GM19372 (cell line): ENCODE measurements around the gene DUSP23.

Experiments
- ATAC-seq: cut with Tn5 transposase; IDR thresholded peaks from one replicate; pipeline ENCODE4 v1.9.1; 2021; ENCODE audit warnings: mild to moderate bottlenecking, low read depth, moderate library complexity; ENCODE audit not compliant: unreplicated experiment

The DUSP23 gene

DNA sequence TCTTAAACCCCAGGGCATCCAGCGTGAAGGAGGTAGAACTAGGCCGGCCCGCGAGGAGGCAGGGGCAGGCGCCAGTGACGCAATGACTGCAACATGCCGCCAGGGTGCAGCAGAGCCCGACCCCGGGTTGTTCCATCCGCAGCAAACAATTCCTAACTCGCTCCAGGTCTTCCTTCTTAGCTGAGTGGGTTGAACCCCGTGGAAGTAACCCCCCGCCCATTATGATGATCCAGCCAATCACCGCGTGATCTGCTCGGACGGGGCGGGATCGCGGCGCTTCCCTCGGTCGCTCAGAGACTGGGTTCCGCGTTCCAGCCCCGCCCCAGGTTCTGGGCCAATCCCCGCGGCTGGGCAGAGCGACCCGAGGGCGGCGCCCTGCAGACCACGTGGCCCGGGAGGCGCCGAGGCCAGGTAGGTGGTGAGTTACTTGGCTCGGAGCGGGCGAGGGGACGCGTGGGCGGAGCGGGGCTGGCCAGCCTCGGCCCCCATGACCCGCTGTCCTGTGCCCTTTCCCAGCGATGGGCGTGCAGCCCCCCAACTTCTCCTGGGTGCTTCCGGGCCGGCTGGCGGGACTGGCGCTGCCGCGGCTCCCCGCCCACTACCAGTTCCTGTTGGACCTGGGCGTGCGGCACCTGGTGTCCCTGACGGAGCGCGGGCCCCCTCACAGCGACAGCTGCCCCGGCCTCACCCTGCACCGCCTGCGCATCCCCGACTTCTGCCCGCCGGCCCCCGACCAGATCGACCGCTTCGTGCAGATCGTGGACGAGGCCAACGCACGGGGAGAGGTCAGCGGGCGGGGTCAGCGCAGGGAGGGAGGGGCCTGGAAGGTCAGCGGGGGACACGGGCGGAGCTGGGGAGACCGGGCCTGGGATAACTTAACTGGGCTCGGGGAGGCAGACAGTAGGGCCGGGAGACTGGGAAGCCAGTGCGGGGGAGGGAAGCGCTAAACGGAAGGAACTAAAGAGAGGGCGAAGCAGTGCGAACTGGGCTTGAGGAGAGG is at the start of gene DUSP23:
Gene DUSP23, plus strand, starts transcription at position 380 of the 1,000 bp plus-strand sequence. Its CDS starts 139 bp downstream, at position 519.
- ATAC-seq, result peak; percentile 99

DNA sequence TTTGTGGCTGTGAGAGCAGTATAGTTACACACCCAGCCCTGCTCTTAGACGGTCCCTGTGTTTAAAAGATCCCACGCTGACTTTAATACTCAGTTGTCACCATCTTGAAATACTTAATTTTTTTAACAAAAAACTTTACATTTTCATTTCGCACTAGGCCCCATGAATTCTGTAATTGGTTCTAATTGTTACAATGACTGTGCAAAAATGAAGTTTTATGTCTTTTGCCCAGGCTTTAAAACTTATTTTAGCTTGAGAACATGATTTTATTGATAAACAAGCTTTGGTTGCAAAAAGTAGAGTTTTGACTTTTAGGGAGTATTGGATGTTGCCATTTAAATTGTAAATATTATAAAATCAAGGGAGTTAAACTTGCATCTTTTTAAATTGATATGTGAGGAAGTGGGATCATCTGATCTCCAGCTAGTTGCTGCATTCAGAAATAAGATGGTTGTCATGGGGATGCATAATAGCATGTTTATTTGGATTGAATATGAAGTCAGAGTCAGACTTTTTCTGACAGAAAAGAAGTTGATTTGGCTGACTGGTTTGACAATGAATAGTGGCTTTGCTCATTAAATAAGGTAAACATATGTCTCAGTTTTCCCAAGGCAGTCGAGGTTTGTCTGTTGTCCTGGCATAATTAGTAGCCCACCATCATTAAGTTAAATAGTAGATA is 43.4 kb upstream of the DUSP23 start:
- no peak for ATAC-seq

DNA sequence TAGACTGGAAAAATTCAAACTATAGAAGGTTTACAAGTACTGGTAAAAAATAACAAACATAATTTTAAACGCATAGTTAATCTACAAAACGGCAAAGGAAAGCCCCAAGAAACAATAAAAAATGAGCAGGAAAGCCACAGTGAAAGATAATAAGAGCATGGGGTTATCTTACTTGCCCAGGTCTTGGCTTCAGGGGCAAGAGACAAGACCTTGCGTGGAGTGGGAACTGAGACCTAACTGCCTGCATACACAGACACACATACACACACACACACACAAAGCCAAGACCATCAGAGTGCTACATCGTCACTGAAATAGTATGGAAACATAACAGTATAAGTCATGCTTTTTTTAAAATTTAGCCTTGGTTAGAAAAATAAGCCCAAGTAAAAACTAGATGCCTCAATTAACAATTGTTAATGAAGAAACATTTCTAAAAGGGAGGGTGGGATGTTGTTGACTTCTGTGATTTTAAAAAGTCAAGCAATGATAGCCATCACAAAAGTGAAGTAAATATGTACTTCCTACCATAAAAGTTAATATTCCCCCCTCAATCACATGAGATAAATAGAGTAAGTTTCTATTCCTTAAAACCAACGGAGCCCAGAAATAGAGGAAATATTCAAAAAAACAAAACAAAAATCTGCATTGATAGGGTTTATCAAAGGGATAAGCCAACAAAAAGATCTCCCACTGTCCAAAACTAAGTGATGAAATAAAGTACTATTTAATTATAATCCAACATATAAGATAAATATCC is 36.9 kb upstream of the DUSP23 start:
- ATAC-seq, result no peak

DNA sequence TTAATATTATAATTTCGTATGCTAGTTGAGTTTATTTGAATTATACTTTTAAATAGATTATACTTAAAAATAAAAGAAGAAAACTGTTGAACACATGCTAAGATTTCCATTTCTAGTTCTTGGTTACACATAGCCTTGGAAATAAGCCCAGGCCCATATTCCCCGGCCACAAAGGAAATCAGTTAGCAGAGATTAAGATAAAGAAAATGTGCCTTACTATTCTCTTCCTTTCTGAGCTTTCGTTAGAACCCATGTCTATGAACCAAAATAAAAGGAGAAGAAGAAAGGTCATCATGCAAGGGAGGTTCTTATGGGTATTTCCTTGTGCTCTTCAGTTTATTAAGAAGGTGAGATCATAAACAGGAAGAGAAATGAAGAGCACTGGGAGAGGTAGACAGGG is 34.1 kb upstream of the DUSP23 start:
- no peak for ATAC-seq

DNA sequence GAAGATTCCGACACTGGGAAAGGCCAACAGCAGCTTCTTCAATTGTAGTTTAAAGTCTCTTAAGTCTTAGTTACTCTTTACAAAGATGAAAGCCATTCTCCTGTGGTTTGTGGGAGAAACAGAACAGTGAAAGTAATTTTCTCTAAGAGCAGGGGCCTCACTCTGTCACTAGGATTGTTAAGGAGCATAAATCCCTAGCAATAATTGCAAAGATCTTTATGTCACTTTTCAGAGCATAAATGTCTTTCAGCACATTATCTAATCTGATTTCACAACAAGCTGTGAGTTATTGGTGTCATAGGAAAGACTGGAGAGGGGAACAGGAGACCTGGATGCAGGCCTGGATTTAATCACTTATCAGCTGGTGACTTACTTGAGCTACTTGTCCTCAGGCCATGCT is 32.4 kb upstream of the DUSP23 start:
- ATAC-seq, result no peak

DNA sequence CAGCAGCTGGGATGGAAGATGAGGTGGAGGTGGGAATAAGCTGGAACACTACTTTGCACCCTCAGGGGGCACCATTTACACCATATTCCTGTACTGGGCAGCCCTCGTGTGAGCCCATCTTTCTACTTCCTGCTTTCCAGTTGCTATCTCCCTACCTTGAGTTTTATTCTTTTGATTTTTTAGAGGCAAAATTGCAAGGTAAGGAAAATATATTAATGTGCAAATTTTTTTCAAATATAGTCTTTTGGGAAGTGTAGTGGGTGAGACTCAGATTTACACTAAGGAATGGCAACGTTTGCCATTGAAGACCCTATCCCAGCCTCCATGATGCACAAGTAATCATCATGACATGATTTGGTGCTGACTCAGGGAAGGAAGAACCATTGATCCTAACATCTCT is 31.1 kb upstream of the DUSP23 start:
- no peak for ATAC-seq

DNA sequence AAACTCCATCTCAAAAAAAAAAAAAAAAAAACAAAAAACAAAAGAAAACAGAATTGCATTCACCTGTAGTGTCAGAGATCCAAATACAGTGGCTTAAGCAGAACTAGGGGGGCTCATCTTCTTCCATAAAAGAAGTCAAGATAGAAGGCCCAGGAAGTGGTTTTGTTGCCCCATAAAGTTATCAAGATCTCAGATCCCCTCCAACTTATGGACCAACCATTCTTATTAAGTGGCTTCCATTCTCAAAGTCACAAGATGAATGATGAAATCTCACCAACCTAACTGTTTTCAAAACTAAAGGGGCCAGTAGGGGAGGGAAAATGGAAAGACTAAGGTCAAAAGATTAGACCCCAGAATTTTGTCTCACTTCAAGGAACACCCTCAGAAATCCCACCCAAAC is 30.1 kb upstream of the DUSP23 start:
- ATAC-seq, result no peak

DNA sequence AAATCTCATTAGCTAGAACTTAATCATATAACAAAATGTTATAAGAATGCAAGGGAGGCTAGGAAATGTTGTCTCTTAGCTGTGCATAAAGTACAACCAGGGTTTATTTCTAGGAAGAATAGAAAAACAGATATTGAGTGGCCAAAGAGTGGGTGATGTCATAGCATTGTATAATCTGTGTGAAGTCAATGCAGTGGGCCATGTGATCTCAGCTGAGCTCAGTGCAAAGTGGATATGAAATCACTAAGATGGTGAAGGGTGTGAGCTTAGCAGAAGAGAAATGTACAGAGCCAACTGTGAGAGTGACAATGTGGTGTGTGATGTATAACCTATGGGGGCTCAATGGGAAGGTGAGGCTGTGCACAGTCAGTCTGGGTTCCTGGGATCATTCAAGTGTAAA is 29.7 kb upstream of the DUSP23 start:
- ATAC-seq, result no peak

DNA sequence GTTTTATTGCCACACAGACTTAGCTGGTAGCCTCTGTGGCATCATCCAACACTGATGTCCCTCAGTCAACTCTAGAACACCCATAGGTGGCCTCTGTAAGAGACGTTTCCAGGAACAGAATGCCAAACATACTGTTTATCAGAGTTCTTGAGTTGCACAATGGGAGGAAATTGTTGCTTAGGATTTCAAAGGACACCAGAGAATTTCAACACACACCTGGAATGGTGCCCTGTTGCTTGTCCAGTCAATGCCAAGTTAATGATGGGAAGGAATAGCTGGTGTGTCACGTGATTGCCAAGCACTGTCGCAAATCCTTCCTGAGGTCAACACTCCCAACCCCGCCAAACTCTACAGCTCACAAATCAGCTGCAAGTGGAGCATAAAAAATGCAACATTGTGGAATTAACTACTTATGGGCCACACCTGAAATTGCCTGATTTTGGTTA is 28.6 kb upstream of the DUSP23 start:
- no peak for ATAC-seq

DNA sequence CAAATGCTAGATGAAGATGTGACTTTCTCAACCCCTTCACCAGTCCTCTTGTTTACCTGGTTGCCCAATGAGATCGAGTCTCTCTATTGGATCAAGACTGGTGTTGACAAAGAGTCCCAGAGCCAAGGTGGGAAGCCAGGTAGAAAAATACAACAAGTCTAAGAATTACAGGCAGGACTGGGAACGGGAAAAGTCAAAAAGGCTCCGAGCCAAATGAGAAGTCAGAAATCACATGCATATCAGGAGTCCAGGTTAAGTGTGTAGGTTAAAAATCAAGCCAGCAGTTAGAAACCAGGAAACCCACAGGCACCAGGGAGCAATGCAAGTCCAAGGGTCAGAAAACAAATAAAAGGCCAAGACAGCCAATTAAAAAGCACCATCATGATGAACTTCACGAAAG is 27.4 kb upstream of the DUSP23 start:
- no peak for ATAC-seq

DNA sequence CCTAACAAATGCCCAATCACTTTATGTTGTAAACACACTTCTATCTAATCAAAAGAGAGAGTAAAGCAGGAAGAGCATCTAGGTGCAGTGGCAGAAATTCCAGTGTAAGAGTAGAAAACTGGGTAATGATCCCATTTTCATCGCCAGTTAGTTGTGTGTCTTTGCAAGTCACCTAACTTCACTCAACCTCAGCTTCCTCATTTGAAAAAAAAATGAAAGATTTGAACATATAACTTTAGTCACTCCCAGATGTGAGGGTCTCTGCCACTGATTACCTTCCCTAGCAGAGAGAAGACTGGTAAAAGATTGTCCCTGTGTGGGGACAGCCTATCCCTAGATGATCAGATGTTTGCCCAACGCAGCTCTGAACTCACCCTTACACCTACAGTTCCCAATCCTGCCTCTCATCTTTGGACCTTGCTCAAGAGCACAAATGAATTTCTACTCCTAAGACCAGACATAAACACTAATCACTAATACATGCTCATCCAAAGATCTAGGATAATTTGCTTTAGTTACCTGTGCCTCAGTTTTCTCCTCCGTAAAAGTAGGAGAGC is 25.2 kb upstream of the DUSP23 start:
- no peak for ATAC-seq

DNA sequence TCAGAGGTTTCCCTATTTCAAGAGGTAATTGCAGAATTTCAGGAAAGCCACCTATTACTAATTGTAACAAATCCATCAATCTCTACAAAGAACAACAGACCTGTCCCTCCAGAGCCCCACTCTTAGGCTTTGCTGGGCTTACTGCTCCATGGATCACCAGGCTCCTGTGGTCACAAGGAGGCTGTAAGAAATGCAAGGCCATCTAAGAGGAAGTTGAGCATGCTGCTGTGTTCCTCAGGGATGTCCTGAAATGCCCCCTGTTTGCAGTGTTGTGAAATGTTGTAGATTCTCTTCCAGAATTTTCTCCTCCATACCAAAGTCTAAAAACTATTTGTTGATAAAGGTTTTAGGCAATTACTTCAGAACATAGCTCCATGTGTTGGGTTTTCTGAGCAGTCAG is 24.4 kb upstream of the DUSP23 start:
- no peak for ATAC-seq

DNA sequence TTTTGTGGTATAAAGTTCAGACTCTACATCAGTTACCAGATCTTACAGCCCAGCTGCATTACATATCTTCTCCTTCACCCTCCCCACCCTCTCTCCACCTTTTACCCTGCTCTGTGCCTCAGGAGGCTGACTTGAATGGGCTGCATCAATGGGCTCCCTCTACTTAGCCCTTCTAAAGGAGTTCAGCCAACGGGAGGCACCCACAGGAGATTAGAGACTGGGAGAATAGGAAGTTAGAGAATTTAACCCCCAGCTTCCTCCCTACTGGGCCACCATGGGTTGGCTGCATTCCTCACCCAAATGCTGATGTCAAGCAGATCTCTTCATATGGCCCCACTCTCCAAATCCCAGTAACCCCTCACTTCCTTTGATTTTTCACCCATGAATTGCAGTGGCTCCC is 17.1 kb upstream of the DUSP23 start:
- no peak for ATAC-seq

DNA sequence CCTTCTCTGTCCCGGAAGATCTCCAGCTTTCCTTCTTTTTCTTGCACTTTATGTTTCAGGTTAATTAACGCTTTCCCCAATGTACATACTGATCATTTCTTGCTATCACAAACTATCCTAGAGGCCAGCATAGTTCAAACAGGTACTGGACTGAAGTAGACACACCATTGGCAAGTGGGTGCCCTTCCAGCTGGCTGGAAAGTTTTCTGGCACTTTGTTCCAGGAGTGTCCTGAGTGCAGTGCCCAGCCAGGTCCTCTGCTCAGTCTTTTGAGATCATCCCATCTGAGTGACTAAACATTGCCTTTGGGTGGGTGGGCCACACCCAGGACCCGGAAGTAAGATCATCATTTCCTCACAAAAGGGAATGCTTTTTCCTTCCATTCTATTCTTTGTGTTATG is 15.0 kb upstream of the DUSP23 start:
- ATAC-seq, result no peak

DNA sequence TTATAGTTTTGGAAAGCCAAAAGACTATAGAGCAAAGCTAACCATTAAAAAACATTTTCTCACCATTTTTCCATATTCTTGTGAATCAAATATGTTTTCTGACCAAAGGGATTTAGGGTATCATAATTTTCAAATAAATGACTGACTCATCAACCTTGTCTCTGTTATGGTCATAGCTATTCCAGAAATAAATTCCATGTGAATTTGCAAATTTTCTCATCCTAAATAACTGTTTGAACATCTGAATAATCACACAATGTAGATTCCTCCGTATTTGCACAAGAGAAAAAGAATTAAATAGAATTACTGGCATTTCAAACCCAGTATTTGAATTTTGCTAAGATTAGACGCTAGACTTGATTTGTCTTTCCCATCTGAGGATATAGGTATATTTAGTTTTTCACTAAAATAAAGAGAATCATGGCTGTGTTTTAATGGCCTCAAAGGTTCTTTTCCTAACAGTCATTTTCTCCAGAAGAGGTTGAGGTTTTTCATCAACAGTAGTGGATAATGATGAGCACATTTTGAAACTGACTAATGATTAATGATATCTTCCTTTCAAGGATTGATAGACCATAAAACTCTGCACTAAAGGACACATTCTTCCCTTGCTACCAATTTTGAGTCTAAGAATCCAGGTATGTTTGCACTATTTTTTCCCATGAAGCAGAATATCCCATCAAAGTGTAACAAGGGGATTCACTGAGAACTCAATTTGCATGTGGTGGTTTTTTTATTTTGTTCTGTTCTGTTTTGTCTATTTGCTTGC is 9.5 kb upstream of the DUSP23 start:
- ATAC-seq, result no peak

DNA sequence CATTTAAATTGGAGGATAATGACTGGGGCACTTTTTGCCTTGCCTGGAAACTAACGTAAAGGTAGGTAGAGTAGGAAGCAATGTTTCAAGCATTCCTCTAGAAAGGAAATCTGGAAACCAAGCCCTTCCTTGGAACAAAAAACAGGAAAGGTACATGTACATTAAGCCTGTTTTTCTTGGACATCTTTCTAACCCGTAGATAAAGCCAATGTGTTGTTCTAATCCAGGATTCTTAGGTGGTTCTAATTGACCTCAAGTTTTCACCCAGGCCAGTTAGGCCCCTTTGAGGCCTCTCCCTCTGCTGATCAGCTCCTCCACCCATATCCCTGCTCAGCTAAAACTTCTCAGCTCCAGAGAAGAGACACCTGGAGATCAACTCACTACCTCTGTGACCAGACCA is 6.3 kb upstream of the DUSP23 start:
- ATAC-seq, result no peak

DNA sequence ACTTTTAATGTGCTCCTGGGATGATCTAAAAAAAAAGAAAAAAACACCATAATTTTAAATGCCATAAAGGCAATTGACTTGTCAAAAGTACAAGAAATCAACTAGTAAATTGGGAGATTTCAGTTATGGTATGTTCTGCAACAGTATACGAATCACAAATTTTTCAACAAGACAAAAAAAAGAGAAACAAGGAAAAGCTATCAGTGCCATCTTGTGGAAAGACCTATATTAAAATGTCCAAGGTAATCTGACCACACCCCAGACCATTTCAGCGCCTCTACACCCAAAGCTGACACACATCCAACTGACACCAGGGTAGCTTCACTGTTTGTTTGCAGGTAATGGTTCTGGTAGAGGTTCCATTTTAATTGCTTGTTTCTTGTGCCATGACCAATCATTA is 5.0 kb upstream of the DUSP23 start:
- ATAC-seq, result no peak

DNA sequence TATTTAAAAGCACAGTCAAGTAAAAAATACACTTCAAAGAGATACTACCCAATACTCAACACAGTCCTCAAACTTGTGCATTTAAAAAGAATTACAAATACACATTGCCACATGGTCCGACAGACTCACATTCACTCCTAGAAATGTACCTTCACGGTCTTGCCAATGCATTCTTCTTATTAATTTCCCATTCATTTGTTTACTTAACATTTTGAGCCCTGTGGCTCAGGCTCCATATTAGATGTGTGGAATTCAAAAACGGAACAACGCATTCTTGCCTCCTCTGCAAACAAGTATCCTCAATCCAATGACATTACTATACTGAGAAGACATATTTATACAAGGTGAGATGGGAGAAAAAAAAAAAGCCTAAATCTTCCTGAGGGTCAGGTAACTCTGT is 2.5 kb upstream of the DUSP23 start:
- no peak for ATAC-seq

DNA sequence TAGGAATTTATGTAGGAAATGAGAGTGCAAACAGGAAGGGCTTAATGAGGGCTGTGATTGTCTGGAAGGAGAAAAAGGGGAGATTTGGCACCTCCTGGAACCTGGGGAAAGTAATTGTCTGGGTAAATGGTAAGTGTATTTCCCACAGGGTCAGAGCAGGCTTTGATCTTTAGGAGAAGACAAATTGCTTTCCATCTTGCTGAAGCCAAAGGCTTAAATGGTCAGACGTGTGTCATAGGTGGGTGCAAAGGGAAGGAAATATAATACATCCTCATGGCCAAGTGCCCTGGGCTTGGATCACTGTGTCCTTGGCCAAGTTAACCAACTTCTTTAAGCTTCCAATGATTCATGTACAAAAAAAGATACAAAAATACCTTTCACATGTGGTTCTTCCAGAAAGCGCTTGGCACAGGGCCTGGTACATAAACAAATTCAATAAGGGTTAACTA is 1.3 kb upstream of the DUSP23 start:
- no peak for ATAC-seq

DNA sequence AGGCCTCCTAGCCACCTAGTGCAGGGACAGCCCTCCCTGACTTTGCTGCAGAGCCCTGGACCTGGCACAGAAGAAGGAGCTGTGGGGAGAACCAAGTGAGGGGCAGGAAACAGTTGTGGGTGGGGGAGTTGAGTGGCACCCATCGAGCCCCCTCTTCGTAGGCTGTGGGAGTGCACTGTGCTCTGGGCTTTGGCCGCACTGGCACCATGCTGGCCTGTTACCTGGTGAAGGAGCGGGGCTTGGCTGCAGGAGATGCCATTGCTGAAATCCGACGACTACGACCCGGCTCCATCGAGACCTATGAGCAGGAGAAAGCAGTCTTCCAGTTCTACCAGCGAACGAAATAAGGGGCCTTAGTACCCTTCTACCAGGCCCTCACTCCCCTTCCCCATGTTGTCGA is 1.2 kb downstream of the DUSP23 start:
- ATAC-seq, result no peak
